HepG2 (cell line): ENCODE data around the gene GRAMD2A. TPM values are rescaled to one million over a fixed set of nuclear protein-coding genes. Genes with fewer than 3 reads are reported as not detected.

Experiments
- ATAC-seq: fragments of 200-7000 bp; cut with Tn5 transposase; 3 replicates; pipeline ENCODE4 v1.9.1; 2020; ENCODE audit warnings: mild to moderate bottlenecking, moderate library complexity
- BruUV-seq: library from RNA; stranded (reverse); fragments of 400-500 nt; replicated peaks from 2 replicates; lab custom pipeline; 2021; lab: Mats Ljungman, UMichigan
- CTCF ChIA-PET: fragments of 300-600 bp; formaldehyde crosslinking; extraction: SDS; loops from one replicate; lab custom pipeline; 2021; ENCODE audit warnings: low total read pairs, inconsistent platforms, low intra/inter-chr PET ratio; lab: Yijun Ruan, JAX
- POLR2A ChIA-PET: fragments of 350-600 bp; sonication (Branson Sonifier 250); formaldehyde crosslinking; loops from one replicate; lab custom pipeline; 2020; ENCODE audit warnings: antibody characterized with exemption, inconsistent platforms; lab: Yijun Ruan, JAX
- DNase-seq: peaks from one replicate; pipeline ENCODE4 v3.0.0-alpha.2; 2015; ENCODE audit warnings: low spot score
- FAIRE-seq: peaks from 3 replicates; lab custom pipeline; 2011; peaks lifted over from hg19 to GRCh38; lab: Jason Lieb, UNC
- H2AFZ ChIP-seq: one replicate; pipeline ENCODE4 v1.6.1; 2011; ENCODE audit warnings: low read length, inconsistent platforms
- H3K27ac ChIP-seq: fragments of 300-600 bp; 3 replicates; pipeline ENCODE4 v1.8.0; 2011; ENCODE audit warnings: mixed run types, mild to moderate bottlenecking, mixed read lengths, low read length, inconsistent platforms; ENCODE audit not compliant: insufficient read depth; ENCODE audit errors: extremely low read length
- H3K27me3 ChIP-seq, 2 experiments: fragments of 200-600 bp in 1 of 2; 2 replicates in 1 of 2; 3 replicates in 1 of 2; pipeline versions ENCODE4 v1.6.0 to v1.8.0; 2011; ENCODE audit warnings: low read length in 2 of 2, mild to moderate bottlenecking in 2 of 2, moderate library complexity in 2 of 2, inconsistent platforms in 1 of 2; ENCODE audit not compliant: insufficient read depth in 2 of 2, control insufficient read depth in 1 of 2
- H3K36me3 ChIP-seq, 2 experiments: fragments of 200-600 bp in 1 of 2; replicated peaks in 1 of 2; 2 replicates in 1 of 2; 3 replicates in 1 of 2; pipeline versions ENCODE4 v1.5.1 to v1.8.0; 2011; ENCODE audit warnings: low read length in 2 of 2, inconsistent platforms in 1 of 2; ENCODE audit not compliant: insufficient read depth in 2 of 2, control insufficient read depth in 1 of 2
- H3K4me1 ChIP-seq: 2 replicates; pipeline ENCODE4 v1.5.1; 2012; ENCODE audit warnings: low read length, inconsistent platforms; ENCODE audit not compliant: insufficient read depth
- H3K4me2 ChIP-seq: 2 replicates; pipeline ENCODE4 v1.6.0; 2011; ENCODE audit warnings: low read depth, low read length, inconsistent platforms
- H3K4me3 ChIP-seq, 3 experiments: fragments of 200-600 bp in 1 of 3; sonication (generic), shearing (Covaris generic) in 1 of 3; replicated peaks in 1 of 3; 2 replicates each; pipeline ENCODE4 v1.5.1; 2011 to 2016; ENCODE audit warnings: low read length in 3 of 3, inconsistent platforms in 2 of 3, low read depth in 2 of 3, mild to moderate bottlenecking in 2 of 3, control low read depth in 1 of 3, mixed read lengths in 1 of 3; ENCODE audit not compliant: insufficient read depth in 1 of 3
- H3K79me2 ChIP-seq: one replicate; pipeline ENCODE4 v1.6.1; 2011; ENCODE audit warnings: low read length, inconsistent platforms; ENCODE audit not compliant: insufficient read depth
- H3K9ac ChIP-seq: 2 replicates; pipeline ENCODE4 v1.6.0; 2011; ENCODE audit warnings: mild to moderate bottlenecking, low read depth, low read length, inconsistent platforms; ENCODE audit not compliant: insufficient read depth
- H3K9me3 ChIP-seq: 2 replicates; pipeline ENCODE4 v1.5.1; 2012; ENCODE audit warnings: mild to moderate bottlenecking, low read length
- H4K20me1 ChIP-seq: 2 replicates; pipeline ENCODE4 v1.6.0; 2011; ENCODE audit warnings: inconsistent platforms, mild to moderate bottlenecking, low read length, moderate library complexity; ENCODE audit not compliant: insufficient read depth
- ARNT2 ChIP-seq: sonication (generic); formaldehyde crosslinking; IDR thresholded peaks from 2 replicates; pipeline ENCODE4 v1.8.0; 2022; ENCODE audit warnings: mild to moderate bottlenecking, low read depth, missing genetic modification reagents, moderate library complexity
- CTCF ChIP-seq: sonication (generic); formaldehyde crosslinking; IDR thresholded peaks from 2 replicates; pipeline ENCODE4 v1.5.0; 2020; ENCODE audit warnings: mild to moderate bottlenecking, missing genetic modification reagents, moderate library complexity
- DR1 ChIP-seq: sonication (generic); formaldehyde crosslinking; IDR thresholded peaks from 2 replicates; pipeline ENCODE4 v1.8.0; 2021; ENCODE audit warnings: mild to moderate bottlenecking, missing genetic modification reagents, inconsistent platforms
- FOXO1 ChIP-seq: sonication (generic); formaldehyde crosslinking; IDR thresholded peaks from 2 replicates; pipeline ENCODE4 v1.4.0; 2020; ENCODE audit warnings: missing genetic modification reagents
- LBX2 ChIP-seq: sonication (generic); formaldehyde crosslinking; IDR thresholded peaks from 2 replicates; pipeline ENCODE4 v1.5.0; 2020; ENCODE audit warnings: missing genetic modification reagents, mild to moderate bottlenecking, borderline replicate concordance
- PHF5A ChIP-seq: IDR thresholded peaks from one replicate; pipeline ENCODE4 v1.6.1; 2018; ENCODE audit warnings: low read depth, missing genetic modification reagents; ENCODE audit not compliant: unreplicated experiment
- RFX3 ChIP-seq: IDR thresholded peaks from 2 replicates; pipeline ENCODE4 v1.6.1; 2016; ENCODE audit warnings: missing biosample characterization, missing genetic modification reagents
- RXRB ChIP-seq: IDR thresholded peaks from 2 replicates; pipeline ENCODE4 v1.6.1; 2016; ENCODE audit warnings: borderline replicate concordance, missing genetic modification reagents, missing compliant biosample characterization
- TEAD2 ChIP-seq: sonication (generic); formaldehyde crosslinking; IDR thresholded peaks from 2 replicates; pipeline ENCODE4 v1.9.0; 2021; ENCODE audit warnings: missing genetic modification reagents
- TEAD3 ChIP-seq: optimal IDR thresholded peaks from 2 replicates; pipeline ENCODE3; 2016; ENCODE audit warnings: borderline replicate concordance
- THAP11 ChIP-seq: IDR thresholded peaks from 2 replicates; pipeline ENCODE4 v1.6.1; 2016; ENCODE audit warnings: missing biosample characterization, missing genetic modification reagents
- ZFAT ChIP-seq: sonication (generic); formaldehyde crosslinking; conservative IDR thresholded peaks from 2 replicates; pipeline ENCODE4 v1.8.1; 2023; ENCODE audit warnings: missing genetic modification reagents, inconsistent platforms
- ZNF143 ChIP-seq: sonication (generic); formaldehyde crosslinking; IDR thresholded peaks from 2 replicates; pipeline ENCODE4 v1.4.0; 2020; ENCODE audit warnings: missing genetic modification reagents
- ZNF17 ChIP-seq: sonication (generic); formaldehyde crosslinking; IDR thresholded peaks from 2 replicates; pipeline ENCODE4 v1.5.0; 2020; ENCODE audit warnings: mild to moderate bottlenecking, missing genetic modification reagents
- ZNF543 ChIP-seq: sonication (generic); formaldehyde crosslinking; IDR thresholded peaks from 2 replicates; pipeline ENCODE4 v1.4.0; 2020; ENCODE audit warnings: mild to moderate bottlenecking, missing genetic modification reagents
- ZNF569 ChIP-seq: sonication (generic); formaldehyde crosslinking; IDR thresholded peaks from 2 replicates; pipeline ENCODE4 v1.5.0; 2020; ENCODE audit warnings: mild to moderate bottlenecking, missing genetic modification reagents, moderate library complexity, borderline replicate concordance
- ZNF609 ChIP-seq: sonication (generic); formaldehyde crosslinking; IDR thresholded peaks from 2 replicates; pipeline ENCODE4 v1.4.0; 2020; ENCODE audit warnings: mild to moderate bottlenecking, missing genetic modification reagents, borderline replicate concordance
- ZNF615 ChIP-seq: sonication (generic); formaldehyde crosslinking; IDR thresholded peaks from 2 replicates; pipeline ENCODE4 v1.5.0; 2020; ENCODE audit warnings: mild to moderate bottlenecking, missing genetic modification reagents, borderline replicate concordance
- ZNF720 ChIP-seq: sonication (generic); formaldehyde crosslinking; IDR thresholded peaks from 2 replicates; pipeline ENCODE4 v1.4.0; 2020; ENCODE audit warnings: missing genetic modification reagents
- WGBS: methylation state at CpG from one replicate; pipeline ENCODE4 v1.1.6; 2017; ENCODE audit warnings: low lambda C conversion rate; 5-methylcytosine and 5-hydroxymethylcytosine counted together
- in situ Hi-C: cut with HindIII; loops from 2 replicates; pipeline ENCODE4 v1.10.0; 2017; ENCODE audit warnings: low pct_unique_long_range_greater_than_20kb; ENCODE audit not compliant: extremely low pct_ligation_motif_present
- intact Hi-C: fragments of 100-400 bp; cut with micrococcal nuclease; formaldehyde crosslinking; loops from one replicate; pipeline ENCODE4 v1.10.0; 2022; ENCODE audit not compliant: unreplicated experiment
- polyA plus RNA-seq, 8 experiments: library from polyadenylated mRNA; depleted of rRNA in 3 of 8; stranded (reverse) in 7 of 8; unstranded in 1 of 8; fragments of >200 nt; fragmentation: Illumina TruSeq in 4 of 8; extraction: Trizol in 4 of 8; gene quantifications; 2 replicates each; pipeline versions ENCODE4 v1.2.1 to v1.2.3, GENCODE V29; 2011 to 2016; ENCODE audit warnings: low read depth in 4 of 8, missing spikeins in 1 of 8, mixed read lengths in 1 of 8; ENCODE audit not compliant: insufficient read depth in 1 of 8
- total RNA-seq, 5 experiments: library from RNA; depleted of rRNA; stranded (reverse); fragments of >200 nt; fragmentation: Illumina TruSeq; extraction: Trizol; gene quantifications; 2 replicates each; pipeline ENCODE4 v1.2.3, GENCODE V29; 2016; ENCODE audit warnings: low read depth in 1 of 5

Gene GRAMD2A
- total and polyA plus RNA-seq, 2 of the 13 experiments (the other 11 are each of a cell fraction or from before 2014, with no cell fraction given), result 0.04 TPM; not detected in 1

- TF ChIP-seq THAP11 (CRISPR knock-in tag) (no peak), ZNF720 (CRISPR knock-in tag) (no peak)
These were observed 20.8 kb downstream of the GRAMD2A start (continued) for GRCh38 chr15:72176743-72177142.

GRCh38 chr15:72176159-72176558, 21.4 kb downstream of the GRAMD2A start:
- intact Hi-C loops (no loop called here), in situ Hi-C loops (no loop called here)
- no peak overlapping the region for H3K9ac ChIP-seq
- FAIRE-seq (no peak), DNase-seq (no peak), ATAC-seq (no peak)
- no peak overlapping the region for H3K27ac ChIP-seq
- 33% methylated on average over 3 of the region's 6 CpGs for WGBS
- no peak overlapping the region for H3K4me2 ChIP-seq
- no peaks in the 10 kb centered on the region for H3K9me3 ChIP-seq
- BruUV-seq, result no TSS peak
- ChIA-PET CTCF (no interaction called here), POLR2A (no interaction called here)
- no peak overlapping the region for H2AFZ ChIP-seq
- TF ChIP-seq FOXO1 (CRISPR knock-in tag) (no peak), RFX3 (no peak), PHF5A (no peak), LBX2 (no peak), ZNF569 (no peak), ZNF17 (CRISPR knock-in tag) (no peak), TEAD2 (CRISPR knock-in tag) (no peak), TEAD3 (CRISPR knock-in tag) (no peak), ZNF615 (CRISPR knock-in tag) (no peak), CTCF (no peak), ARNT2 (no peak), ZFAT (no peak), RXRB (CRISPR knock-in tag) (no peak), ZNF143 (no peak), ZNF609 (CRISPR knock-in tag) (no peak), DR1 (CRISPR knock-in tag) (no peak), ZNF543 (no peak)
- H3K79me2 ChIP-seq, result no peaks in the 10 kb centered on the region
- peaks cover 2 to 54% of the 10 kb centered on the region in 2 experiments; a peak in 4 of 5 replicates for H3K27me3 ChIP-seq
- no peaks in the 10 kb centered on the region for H4K20me1 ChIP-seq
- no peak overlapping the region for H3K4me3 ChIP-seq
- H3K4me1 ChIP-seq, result peaks cover 26% of the 10 kb centered on the region
- no peaks in the 10 kb centered on the region for H3K36me3 ChIP-seq
